Lower leg skin (tissue), 3 donors: Measurements from ENCODE around the gene SYS1.

ENCODE experiments used
- CTCF ChIP-seq, 3 donors: fragments of 450-650 bp; IDR thresholded peaks; one replicate each; pipeline ENCODE4 v1.5.1; 2016; ENCODE audit warnings: antibody characterized with exemption in 3 of 3, mild to moderate bottlenecking in 3 of 3, moderate library complexity in 2 of 3
- POLR2A ChIP-seq, 2 donors: fragments of 450-650 bp; IDR thresholded peaks; one replicate each; pipeline ENCODE4 v1.6.1; 2016 to 2017; ENCODE audit warnings: antibody characterized with exemption in 2 of 2, mild to moderate bottlenecking in 1 of 2, moderate library complexity in 1 of 2

- no peak for TF ChIP-seq CTCF (IDR thresholded peaks at IDR 0.05)
- no peak for TF ChIP-seq POLR2A (IDR thresholded peaks at IDR 0.05)
Measured at GRCh38 chr20:45323731-45324130, 39.2 kb upstream of the SYS1 start.
